H7 (cell line): Measurements from ENCODE around the gene ABCA7. TPM values are rescaled to one million over a fixed set of nuclear protein-coding genes. Genes with fewer than 3 reads are reported as not detected.

Experiments used
- DNase-seq: peaks from one replicate; pipeline ENCODE4 v3.0.0; 2012
- H3K27me3 ChIP-seq: 2 replicates; pipeline ENCODE4 v1.6.0; 2011; ENCODE audit warnings: mild to moderate bottlenecking, low read length; ENCODE audit not compliant: control insufficient read depth, insufficient read depth
- H3K36me3 ChIP-seq: replicated peaks from 2 replicates; pipeline ENCODE4 v1.5.1; 2011; ENCODE audit warnings: low read length; ENCODE audit not compliant: control insufficient read depth, insufficient read depth
- H3K4me3 ChIP-seq: 2 replicates; pipeline ENCODE4 v1.5.1; 2011; ENCODE audit warnings: low read depth, mild to moderate bottlenecking, control low read depth, low read length, moderate library complexity; ENCODE audit not compliant: insufficient read depth
- total RNA-seq: library from RNA; depleted of rRNA; stranded (reverse); fragments of >200 nt; shearing (Covaris generic); gene quantifications from 2 replicates; pipeline ENCODE4 v1.2.3, GENCODE V29; 2014

Gene ABCA7
- total RNA-seq, 1 experiment from 2014 or later, result 19.7 TPM

- Histone ChIP-seq H3K27me3 (peaks cover 21% of the 10 kb centered on the region), H3K36me3 (peaks cover 1% of the 10 kb centered on the region; the same call in 1 of the 2 replicates), H3K4me3 (peak overlapping the region; percentile 59)
- DNase-seq, result peak; percentile 93
These were observed 22.6 kb downstream of the ABCA7 start for GRCh38 chr19:1062387-1063029.

GRCh38 chr19:1063030-1063908, 23.4 kb downstream of the ABCA7 start:
- H3K4me3 ChIP-seq, result peak overlapping the region; percentile 39
- peaks cover 1% of the 10 kb centered on the region; the same call in 1 of the 2 replicates for H3K36me3 ChIP-seq
- H3K27me3 ChIP-seq, result peaks cover 23% of the 10 kb centered on the region
- DNase-seq, result peak; percentile 88

DNA sequence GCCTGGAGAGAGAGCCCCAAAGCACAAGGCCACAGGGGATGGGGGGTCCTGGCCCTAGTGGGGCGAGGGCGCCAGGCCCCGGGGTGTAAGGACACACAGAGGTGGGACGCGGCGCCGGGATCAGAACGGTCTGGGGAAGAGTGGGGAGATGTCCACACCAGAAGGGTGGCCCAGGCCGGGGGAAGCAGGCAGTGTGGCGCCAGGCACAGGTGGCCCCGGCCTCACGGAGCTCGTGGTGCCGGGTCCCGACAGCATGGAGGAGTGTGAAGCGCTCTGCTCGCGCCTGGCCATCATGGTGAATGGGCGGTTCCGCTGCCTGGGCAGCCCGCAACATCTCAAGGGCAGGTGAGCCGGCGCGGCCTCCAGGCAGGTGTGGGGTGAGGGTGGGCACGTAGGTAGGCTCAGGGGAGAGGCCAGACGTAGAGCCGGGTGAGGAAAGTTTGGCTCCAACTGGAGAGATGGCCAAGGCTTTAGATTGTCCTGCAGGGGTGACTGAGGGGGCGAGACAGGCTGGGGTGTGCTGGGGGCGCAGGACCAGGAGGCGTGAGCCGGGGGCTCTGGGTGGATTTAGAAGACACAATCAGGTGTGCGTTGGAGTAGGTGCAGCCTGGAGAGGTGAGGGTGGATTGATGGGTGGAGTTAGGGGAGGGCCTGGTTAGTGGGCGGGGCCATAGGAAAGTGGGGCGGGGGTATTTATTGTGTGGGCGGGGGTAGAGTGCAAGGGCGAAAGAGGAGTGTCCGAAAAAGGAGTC, 24.2 kb downstream of the ABCA7 start:
- Histone ChIP-seq H3K4me3 (peak overlapping the region; percentile 52), H3K27me3 (peaks cover 26% of the 10 kb centered on the region), H3K36me3 (peaks cover 1% of the 10 kb centered on the region; the same call in 1 of the 2 replicates)
- peak; percentile 94 for DNase-seq

DNA sequence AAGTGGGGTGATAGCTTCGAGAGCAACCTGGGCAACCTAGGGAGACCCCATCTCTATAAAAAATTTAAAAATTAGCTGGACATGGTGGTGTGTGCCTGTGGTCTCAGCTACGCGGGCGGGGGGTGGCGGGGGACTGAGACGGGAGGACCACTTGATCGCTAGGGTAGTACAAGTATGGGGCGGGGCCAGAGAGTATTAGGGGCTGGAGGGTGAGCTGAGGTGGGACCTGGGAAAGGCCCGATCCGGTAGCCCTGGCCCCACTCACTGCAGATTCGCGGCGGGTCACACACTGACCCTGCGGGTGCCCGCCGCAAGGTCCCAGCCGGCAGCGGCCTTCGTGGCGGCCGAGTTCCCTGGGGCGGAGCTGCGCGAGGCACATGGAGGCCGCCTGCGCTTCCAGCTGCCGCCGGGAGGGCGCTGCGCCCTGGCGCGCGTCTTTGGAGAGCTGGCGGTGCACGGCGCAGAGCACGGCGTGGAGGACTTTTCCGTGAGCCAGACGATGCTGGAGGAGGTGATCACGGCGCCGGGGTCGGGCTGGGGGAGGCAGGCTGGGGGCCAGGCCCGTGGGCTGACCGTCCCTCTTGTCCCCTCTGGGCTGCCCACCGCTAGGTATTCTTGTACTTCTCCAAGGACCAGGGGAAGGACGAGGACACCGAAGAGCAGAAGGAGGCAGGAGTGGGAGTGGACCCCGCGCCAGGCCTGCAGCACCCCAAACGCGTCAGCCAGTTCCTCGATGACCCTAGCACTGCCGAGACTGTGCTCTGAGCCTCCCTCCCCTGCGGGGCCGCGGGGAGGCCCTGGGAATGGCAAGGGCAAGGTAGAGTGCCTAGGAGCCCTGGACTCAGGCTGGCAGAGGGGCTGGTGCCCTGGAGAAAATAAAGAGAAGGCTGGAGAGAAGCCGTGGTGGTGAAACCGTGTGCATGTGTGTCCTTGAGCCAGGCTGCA, 25.0 kb downstream of the ABCA7 start:
- peak overlapping the region; percentile 52 for H3K4me3 ChIP-seq
- peaks cover 1% of the 10 kb centered on the region; the same call in 1 of the 2 replicates for H3K36me3 ChIP-seq
- peak; percentile 93 for DNase-seq
- H3K27me3 ChIP-seq, result peaks cover 30% of the 10 kb centered on the region

GRCh38 chr19:1065606-1066109, 25.8 kb downstream of the ABCA7 start:
- peaks cover 1% of the 10 kb centered on the region; the same call in 1 of the 2 replicates for H3K36me3 ChIP-seq
- peak overlapping the region; percentile 52; the same call in 1 of the 2 replicates for H3K4me3 ChIP-seq
- H3K27me3 ChIP-seq, result peaks cover 34% of the 10 kb centered on the region
- DNase-seq, result peak; percentile 76

- Histone ChIP-seq H3K4me3 (peak overlapping the region; percentile 38), H3K27me3 (peaks cover 39% of the 10 kb centered on the region), H3K36me3 (no peaks in the 10 kb centered on the region)
- DNase-seq, result no peak
These were observed 26.4 kb downstream of the ABCA7 start for GRCh38 chr19:1066251-1066747.

DNA sequence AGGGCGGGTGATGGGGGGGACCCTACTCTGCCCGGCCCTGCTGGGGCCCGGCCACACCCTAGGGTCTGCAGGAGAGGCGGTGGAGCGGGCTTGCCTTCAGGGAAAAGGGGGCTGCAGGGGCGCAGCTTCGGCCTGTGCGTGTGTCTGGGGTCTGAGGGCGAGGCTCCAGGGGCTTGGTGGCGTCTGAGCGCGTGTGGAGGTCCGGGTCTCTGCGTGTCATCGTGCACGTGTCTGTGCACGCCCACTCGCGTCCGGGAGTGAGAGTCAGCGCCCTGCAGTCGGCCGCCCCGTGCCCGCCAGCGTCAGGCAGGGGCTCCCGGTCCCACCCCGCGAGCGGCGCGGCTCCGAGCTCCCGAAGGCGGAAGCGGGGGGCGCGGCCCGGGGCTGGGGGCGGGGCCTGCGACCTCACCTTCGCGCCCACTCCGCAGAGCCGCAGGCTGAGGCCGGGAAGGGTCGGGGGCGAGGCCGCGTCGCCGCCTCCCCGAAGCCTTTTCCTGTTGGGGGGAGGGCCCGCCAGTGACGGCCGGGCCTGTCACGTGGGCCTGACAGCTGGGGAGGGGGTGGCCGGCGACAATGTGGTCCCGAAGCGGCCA, 26.9 kb downstream of the ABCA7 start, which contains the start of gene ARHGAP45:
TSS of gene ARHGAP45 (plus strand) at position 420 of the 593 bp plus-strand sequence. CDS start 239 bp downstream, outside the sequence.
- Histone ChIP-seq H3K36me3 (no peaks in the 10 kb centered on the region), H3K27me3 (peaks cover 43% of the 10 kb centered on the region), H3K4me3 (peak within 1 kb of the TSS; percentile 38)
- DNase-seq, result peak; percentile 94

- peaks cover 43% of the 10 kb centered on the region for H3K27me3 ChIP-seq
- no peaks in the 10 kb centered on the region for H3K36me3 ChIP-seq
- DNase-seq, result no peak
- peak overlapping the region; percentile 38 for H3K4me3 ChIP-seq
These were observed 27.5 kb downstream of the ABCA7 start for GRCh38 chr19:1067341-1067957.

DNA sequence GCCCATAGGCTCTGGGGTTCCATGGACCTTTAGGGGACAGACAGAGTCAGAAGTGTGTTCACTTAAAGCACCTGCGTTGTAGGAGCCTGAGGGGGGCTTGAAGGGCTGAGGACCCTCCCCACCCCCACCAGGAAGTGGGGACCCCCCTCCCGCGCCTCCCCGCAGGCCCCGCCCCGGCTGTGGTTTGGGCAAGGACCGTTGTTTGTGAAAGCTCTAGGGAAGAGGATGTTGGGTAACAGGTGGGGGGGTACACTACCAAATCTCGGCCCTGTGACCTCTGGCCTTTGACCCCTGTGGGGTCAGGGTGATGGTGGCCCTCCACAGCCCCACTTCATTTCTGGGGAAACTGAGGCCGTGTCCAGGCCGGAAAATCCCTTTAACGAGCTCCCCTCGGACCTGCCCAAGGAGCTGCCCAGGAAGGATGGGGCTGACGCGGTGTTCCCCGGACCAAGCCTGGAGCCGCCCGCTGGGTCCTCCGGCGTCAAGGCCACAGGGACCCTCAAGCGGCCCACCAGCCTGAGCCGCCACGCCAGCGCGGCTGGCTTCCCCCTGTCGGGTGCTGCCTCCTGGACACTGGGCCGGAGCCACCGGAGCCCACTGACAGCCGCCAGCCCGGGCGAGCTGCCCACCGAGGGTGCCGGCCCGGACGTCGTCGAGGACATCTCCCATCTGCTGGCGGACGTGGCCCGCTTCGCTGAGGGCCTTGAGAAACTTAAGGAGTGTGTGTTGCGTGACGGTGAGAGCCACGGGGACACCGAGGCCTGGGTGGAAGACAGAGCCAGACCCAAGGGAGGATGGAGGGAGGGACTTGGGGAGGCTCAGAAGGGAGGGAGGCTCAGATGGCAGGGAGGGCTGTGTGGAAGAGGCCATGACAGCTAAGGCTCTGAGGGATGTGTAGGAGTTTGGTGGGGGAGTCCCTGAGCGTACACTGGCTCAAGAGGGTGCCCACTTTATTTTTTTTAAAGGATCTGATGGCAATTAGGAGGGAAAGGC, 28.4 kb downstream of the ABCA7 start:
- no peak for DNase-seq
- Histone ChIP-seq H3K27me3 (peaks cover 43% of the 10 kb centered on the region), H3K4me3 (no peak overlapping the region; the same call in 1 of the 2 replicates)

DNA sequence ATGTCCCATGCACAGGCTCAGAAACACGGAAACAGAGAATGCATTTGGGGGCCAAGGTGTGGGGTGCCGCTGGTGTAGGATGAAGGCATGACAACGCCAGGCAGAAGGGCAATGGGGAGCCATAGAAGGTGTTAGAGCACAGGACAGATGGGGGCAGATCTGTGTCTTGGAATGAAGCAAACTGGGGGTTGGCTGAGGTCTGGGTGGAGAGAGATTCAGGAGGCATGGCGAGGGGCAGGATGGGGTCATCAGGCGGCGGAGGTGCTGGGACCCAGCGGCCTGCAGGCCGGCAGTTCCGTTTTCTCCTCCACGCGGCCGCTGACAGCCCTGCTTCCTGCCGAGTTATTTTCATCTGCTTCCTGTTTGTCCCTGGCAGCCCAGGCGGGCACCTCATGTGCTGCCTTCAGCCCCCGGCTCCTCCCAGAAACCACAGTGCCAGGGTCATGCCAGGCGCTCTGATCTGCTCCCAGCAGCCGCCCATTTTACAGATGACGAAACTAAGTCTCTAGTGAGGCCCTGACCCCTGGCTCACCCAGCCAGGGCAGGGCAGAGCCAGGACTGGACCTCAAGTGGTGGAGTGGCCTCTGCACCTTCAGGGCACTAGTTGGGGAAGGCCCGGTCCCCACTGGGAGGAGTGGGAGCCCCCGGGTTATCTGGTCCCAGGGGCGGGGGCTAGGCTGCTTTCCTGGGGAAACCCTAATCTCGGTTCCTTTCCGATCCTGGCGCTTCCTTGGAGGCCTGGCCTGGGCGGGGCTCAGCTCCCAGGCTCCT, 29.3 kb downstream of the ABCA7 start:
- H3K36me3 ChIP-seq, result peaks cover 3% of the 10 kb centered on the region
- H3K27me3 ChIP-seq, result peaks cover 43% of the 10 kb centered on the region
- no peak for DNase-seq
- H3K4me3 ChIP-seq, result no peak overlapping the region

More for the DNA sequence above, 28.4 kb downstream of the ABCA7 start:
- H3K36me3 ChIP-seq, result peaks cover 1% of the 10 kb centered on the region; the same call in 1 of the 2 replicates

DNA sequence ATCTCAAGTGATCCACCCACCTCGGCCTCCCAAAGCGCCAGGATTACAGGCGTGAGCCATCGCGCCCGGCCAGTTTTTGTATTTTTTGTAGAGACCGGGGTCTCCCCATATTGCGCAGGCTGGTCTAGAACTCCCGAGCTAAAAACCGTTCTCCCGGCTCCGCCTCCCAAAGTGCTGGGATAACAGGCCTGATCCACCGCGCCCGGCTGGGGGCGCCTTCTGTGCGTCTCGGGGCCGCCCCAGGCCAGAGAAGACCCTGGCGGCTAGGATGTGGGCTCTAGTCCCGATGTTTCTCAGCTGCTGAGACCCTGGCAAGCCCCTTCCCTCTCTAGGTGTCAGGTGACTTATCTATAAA, 30.6 kb downstream of the ABCA7 start:
- Histone ChIP-seq H3K36me3 (peaks cover 3% of the 10 kb centered on the region), H3K27me3 (peaks cover 38% of the 10 kb centered on the region; the same call in 1 of the 2 replicates), H3K4me3 (peak overlapping the region; percentile 48)
- DNase-seq, result peak; percentile 90
